K562 (cell line): Measurements from ENCODE around the gene USP5. TPM values are rescaled to one million over a fixed set of nuclear protein-coding genes. Genes with fewer than 3 reads are reported as not detected.

Experiments used
- ATAC-seq: fragments of 200-7000 bp; cut with Tn5 transposase; 3 replicates; pipeline ENCODE4 v1.9.1; 2020; ENCODE audit warnings: moderate library complexity
- BruUV-seq: library from RNA; stranded (reverse); fragments of 400-500 nt; replicated peaks from 2 replicates; lab custom pipeline; 2021; lab: Mats Ljungman, UMichigan
- CTCF ChIA-PET: fragments of 300-600 bp; formaldehyde crosslinking; extraction: SDS; loops from one replicate; lab custom pipeline; 2021; ENCODE audit warnings: low intra/inter-chr PET ratio; lab: Yijun Ruan, JAX
- POLR2A ChIA-PET: fragments of 300-600, 350-650 bp; sonication (Branson Sonifier 250); formaldehyde crosslinking; extraction: SDS; loops from one replicate; lab custom pipeline; 2021; ENCODE audit warnings: antibody characterized with exemption, inconsistent platforms; lab: Yijun Ruan, JAX
- DNase-seq, 4 experiments: peaks; one replicate each; pipeline versions ENCODE4 v3.0.0 to v3.0.0-alpha.2; 2011 to 2018; ENCODE audit warnings: low spot score in 3 of 4, mixed read lengths in 3 of 4; ENCODE audit errors: extremely low read depth in 1 of 4
- FAIRE-seq: peaks from 2 replicates; lab custom pipeline; 2011; peaks lifted over from hg19 to GRCh38; lab: Jason Lieb, UNC
- H2AFZ ChIP-seq: 2 replicates; pipeline ENCODE4 v1.6.0; 2011; ENCODE audit warnings: low read depth, low read length, control low read depth, inconsistent platforms
- H3K27ac ChIP-seq: fragments of 200-600 bp; 3 replicates; pipeline ENCODE4 v1.8.0; 2011; ENCODE audit warnings: low read depth, mild to moderate bottlenecking, control low read depth, inconsistent platforms, low read length, moderate library complexity, mixed read lengths; ENCODE audit errors: extremely low read depth
- H3K27me3 ChIP-seq, 2 experiments: fragments of 300-600 bp in 1 of 2; 2 replicates in 1 of 2; 3 replicates in 1 of 2; pipeline versions ENCODE4 v1.6.0 to v1.8.0; 2011; ENCODE audit warnings: inconsistent platforms in 2 of 2, low read length in 2 of 2, mild to moderate bottlenecking in 1 of 2, mixed read lengths in 1 of 2, moderate library complexity in 1 of 2; ENCODE audit not compliant: control insufficient read depth in 2 of 2, insufficient read depth in 2 of 2
- H3K36me3 ChIP-seq: fragments of 300-600 bp; 3 replicates; pipeline ENCODE4 v1.8.0; 2011; ENCODE audit warnings: mild to moderate bottlenecking, low read length, inconsistent platforms; ENCODE audit not compliant: control insufficient read depth, insufficient read depth
- H3K4me1 ChIP-seq, 2 experiments: fragments of 200-600 bp in 1 of 2; replicated peaks in 1 of 2; 2 replicates in 1 of 2; 3 replicates in 1 of 2; pipeline versions ENCODE4 v1.5.1 to v1.8.0; 2011; ENCODE audit warnings: inconsistent platforms in 2 of 2, low read length in 2 of 2, mild to moderate bottlenecking in 1 of 2, mixed read lengths in 1 of 2, moderate library complexity in 1 of 2; ENCODE audit not compliant: control insufficient read depth in 2 of 2, insufficient read depth in 2 of 2
- H3K4me2 ChIP-seq: 2 replicates; pipeline ENCODE4 v1.6.1; 2011; ENCODE audit warnings: low read length, control low read depth, inconsistent platforms, mixed read lengths; ENCODE audit not compliant: insufficient read depth
- H3K4me3 ChIP-seq: fragments of 200-600 bp; sonication (generic), shearing (Covaris generic); 2 replicates; pipeline ENCODE4 v1.5.1; 2016; ENCODE audit warnings: control low read depth, inconsistent platforms
- H3K79me2 ChIP-seq: fragments of 200-600 bp; 3 replicates; pipeline ENCODE4 v1.8.0; 2011; ENCODE audit warnings: low read length, inconsistent platforms; ENCODE audit not compliant: control insufficient read depth, insufficient read depth
- H3K9ac ChIP-seq, 2 experiments: 2 replicates each; pipeline versions ENCODE4 v1.6.0 to v1.6.1; 2011; ENCODE audit warnings: low read depth in 2 of 2, low read length in 2 of 2, control low read depth in 1 of 2, inconsistent platforms in 1 of 2, mild to moderate bottlenecking in 1 of 2, mixed read lengths in 1 of 2; ENCODE audit not compliant: insufficient read depth in 1 of 2
- H3K9me1 ChIP-seq: one replicate; pipeline ENCODE4 v1.6.0; 2011; ENCODE audit warnings: inconsistent platforms, mild to moderate bottlenecking, low read length, moderate library complexity; ENCODE audit not compliant: control insufficient read depth, insufficient read depth
- H3K9me3 ChIP-seq: replicated peaks from 2 replicates; pipeline ENCODE4 v1.5.1; 2011; ENCODE audit warnings: low read depth, low read length, inconsistent platforms; ENCODE audit not compliant: control insufficient read depth, insufficient read depth
- H4K20me1 ChIP-seq: replicated peaks from 2 replicates; pipeline ENCODE4 v1.6.1; 2011; ENCODE audit warnings: low read length, inconsistent platforms, mixed read lengths; ENCODE audit not compliant: control insufficient read depth, insufficient read depth
- MCM5 ChIP-seq: fragments of 450-650 bp; IDR thresholded peaks from 2 replicates; pipeline ENCODE4 v1.6.1; 2016; ENCODE audit warnings: low read depth
- POLR2AphosphoS5 ChIP-seq: IDR thresholded peaks from 2 replicates; pipeline ENCODE4 v1.6.1; 2011; ENCODE audit warnings: mild to moderate bottlenecking, low read depth, low read length, moderate library complexity; ENCODE audit not compliant: control insufficient read depth, insufficient read depth
- ZNF57 ChIP-seq: fragments of 450-650 bp; formaldehyde crosslinking; IDR thresholded peaks from 2 replicates; pipeline ENCODE4 v1.4.0; 2020; ENCODE audit warnings: mild to moderate bottlenecking, moderate library complexity
- WGBS: fragments of 100-300 bp; shearing (Covaris generic); methylation state at CpG from one replicate; pipeline ENCODE4 v1.1.6; 2016; ENCODE audit warnings: low coverage, mixed read lengths; ENCODE audit not compliant: insufficient coverage; ENCODE audit errors: missing lambda C conversion rate; 5-methylcytosine and 5-hydroxymethylcytosine counted together
- in situ Hi-C: fragments of 300-500 bp; cut with MboI; formaldehyde crosslinking; loops from 4 replicates; pipeline ENCODE4 v1.15.0; 2018; ENCODE audit warnings: inconsistent platforms, mixed read lengths
- intact Hi-C: fragments of 100-400 bp; cut with micrococcal nuclease; formaldehyde crosslinking; loops from 2 replicates; pipeline ENCODE4 v1.14.2; 2022
- polyA plus RNA-seq, 8 experiments: library from polyadenylated mRNA; depleted of rRNA in 4 of 8; stranded (reverse) in 5 of 8; unstranded in 3 of 8; fragments of >200 nt; fragmentation: Nextera tagmentation in 2 of 8; fragmentation: Illumina TruSeq in 1 of 8; extraction: Ambion mirVana in 2 of 8; extraction: Trizol in 1 of 8; gene quantifications; 2 replicates each; pipeline versions ENCODE4 v1.2.1 to v1.2.3, GENCODE V29; 2011 to 2014; ENCODE audit warnings: inconsistent platforms in 1 of 8, missing spikeins in 1 of 8
- total RNA-seq, 7 experiments: library from RNA; depleted of rRNA in 6 of 7; stranded (reverse); fragments of >200 nt in 6 of 7; fragmentation: Illumina TruSeq in 2 of 7; extraction: Trizol in 2 of 7; gene quantifications; 2 replicates each; pipeline versions ENCODE4 v1.2.1 to v1.2.3, GENCODE V29; 2011 to 2021; ENCODE audit warnings: low replicate concordance in 1 of 7

The USP5 gene
- total and polyA plus RNA-seq, 9 of the 15 experiments (the other 6 are each of a cell fraction or from before 2014, with no cell fraction given): 1.4 to 107 (median 48.6) TPM

GRCh38 chr12:6832125-6832524 lies 19.8 kb upstream of the USP5 start (continued):
- no peak for TF ChIP-seq POLR2AphosphoS5
- TF ChIP-seq ZNF57 (CRISPR knock-in tag): no peak

GRCh38 chr12:6833189-6833890 lies 18.6 kb upstream of the USP5 start:
- Histone ChIP-seq H3K9me1 (no peaks in the 10 kb centered on the region), H3K36me3 (peaks cover 59% of the 10 kb centered on the region; the same call in 2 of the 3 replicates), H3K4me3 (no peak overlapping the region), H4K20me1 (no peaks in the 10 kb centered on the region), H3K4me2 (no peak overlapping the region), H3K4me1 (peaks cover 5 to 32% of the 10 kb centered on the region in 2 experiments; a peak in 4 of 5 replicates), H3K79me2 (peaks cover 20% of the 10 kb centered on the region), H3K9ac (no peak overlapping the region), H3K27me3 (no peaks in the 10 kb centered on the region), H2AFZ (no peak overlapping the region), H3K9me3 (no peaks in the 10 kb centered on the region), H3K27ac (no peak overlapping the region; the same call in 2 of the 3 replicates)
- in situ Hi-C loops: no loop called here
- POLR2A ChIA-PET: interaction anchor here (0.5 to 3.9 kb wide), 6 partner anchors 9 to 60 kb away, joined by 3 to 24 read pairs (median 5); partner anchors contain the start of genes CDCA3 and SPSB2
- BruUV-seq: no TSS peak
- ATAC-seq: no peak
- intact Hi-C loops: no loop called here
- 83% methylated on average over 5 of the region's 6 CpGs for WGBS
- TF ChIP-seq MCM5: no peak
- DNase-seq: no peak
- no peak for FAIRE-seq
- CTCF ChIA-PET: no interaction called here
